MM.1S (cell line): Measurements from ENCODE around the gene ACO2.

ENCODE experiments used
- DNase-seq: peaks from one replicate; pipeline ENCODE4 v3.0.0-alpha.2; 2015
- H2AFZ ChIP-seq: fragments of 300-600 bp; sonication (generic); 2 replicates; pipeline ENCODE4 v1.6.0; 2016; ENCODE audit warnings: antibody characterized with exemption, low read length
- H3F3A ChIP-seq: fragments of 300-600 bp; sonication (generic); 2 replicates; pipeline ENCODE4 v1.6.1; 2016; ENCODE audit warnings: mild to moderate bottlenecking, antibody characterized with exemption, low read length, moderate library complexity, mixed read lengths; ENCODE audit not compliant: insufficient read depth
- H3K27ac ChIP-seq: fragments of 300-600 bp; sonication (generic); 2 replicates; pipeline ENCODE4 v1.5.1; 2016; ENCODE audit warnings: mild to moderate bottlenecking, low read length
- H3K27me3 ChIP-seq: fragments of 300-600 bp; sonication (generic); replicated peaks from 2 replicates; pipeline ENCODE4 v1.6.0; 2016; ENCODE audit warnings: low read length; ENCODE audit not compliant: insufficient read depth
- H3K36me3 ChIP-seq: fragments of 300-600 bp; sonication (generic); replicated peaks from 2 replicates; pipeline ENCODE4 v1.6.1; 2016; ENCODE audit warnings: mild to moderate bottlenecking, low read length, mixed read lengths; ENCODE audit not compliant: insufficient read depth
- H3K4me1 ChIP-seq: fragments of 300-600 bp; sonication (generic); 2 replicates; pipeline ENCODE4 v1.6.1; 2016; ENCODE audit warnings: low read length, mixed read lengths
- H3K4me2 ChIP-seq: fragments of 300-600 bp; sonication (generic); 2 replicates; pipeline ENCODE4 v1.6.0; 2016; ENCODE audit warnings: low read depth, low read length
- H3K4me3 ChIP-seq: fragments of 300-600 bp; sonication (generic); 2 replicates; pipeline ENCODE4 v1.5.1; 2016; ENCODE audit warnings: low read length, mixed read lengths
- H3K79me2 ChIP-seq: fragments of 300-600 bp; sonication (generic); 2 replicates; pipeline ENCODE4 v1.6.1; 2016; ENCODE audit warnings: mixed run types, low read length, mixed read lengths
- H3K9ac ChIP-seq: fragments of 300-600 bp; sonication (generic); 2 replicates; pipeline ENCODE4 v1.6.1; 2016; ENCODE audit warnings: low read length, mixed read lengths
- H3K9me2 ChIP-seq: fragments of 300-600 bp; sonication (generic); replicated peaks from 2 replicates; pipeline ENCODE4 v1.6.1; 2016; ENCODE audit warnings: mild to moderate bottlenecking, low read length, mixed read lengths; ENCODE audit not compliant: insufficient read depth
- H3K9me3 ChIP-seq: fragments of 300-600 bp; sonication (generic); replicated peaks from 2 replicates; pipeline ENCODE4 v1.6.1; 2016; ENCODE audit warnings: mild to moderate bottlenecking, low read length, mixed read lengths; ENCODE audit not compliant: insufficient read depth
- H4K20me1 ChIP-seq: fragments of 300-600 bp; sonication (generic); 2 replicates; pipeline ENCODE4 v1.6.1; 2016; ENCODE audit warnings: mild to moderate bottlenecking, low read length, moderate library complexity, mixed read lengths; ENCODE audit not compliant: insufficient read depth
- EZH2 ChIP-seq: fragments of 300-600 bp; sonication (generic); optimal IDR thresholded peaks from 2 replicates; pipeline ENCODE3; 2017; ENCODE audit warnings: low read depth, mild to moderate bottlenecking, antibody characterized with exemption, low read length, mixed read lengths
- EZH2phosphoT487 ChIP-seq: fragments of 300-600 bp; sonication (generic); IDR thresholded peaks from 2 replicates; pipeline ENCODE4 v1.6.1; 2018; ENCODE audit warnings: antibody characterized with exemption, low read length
- TF ChIP-seq, protein P1 (sequence below): fragments of 300-600 bp; sonication (generic); IDR thresholded peaks from 2 replicates; pipeline ENCODE4 v1.5.1; 2016; ENCODE audit warnings: antibody characterized with exemption, low read length, mixed read lengths

The ACO2 gene

DNA sequence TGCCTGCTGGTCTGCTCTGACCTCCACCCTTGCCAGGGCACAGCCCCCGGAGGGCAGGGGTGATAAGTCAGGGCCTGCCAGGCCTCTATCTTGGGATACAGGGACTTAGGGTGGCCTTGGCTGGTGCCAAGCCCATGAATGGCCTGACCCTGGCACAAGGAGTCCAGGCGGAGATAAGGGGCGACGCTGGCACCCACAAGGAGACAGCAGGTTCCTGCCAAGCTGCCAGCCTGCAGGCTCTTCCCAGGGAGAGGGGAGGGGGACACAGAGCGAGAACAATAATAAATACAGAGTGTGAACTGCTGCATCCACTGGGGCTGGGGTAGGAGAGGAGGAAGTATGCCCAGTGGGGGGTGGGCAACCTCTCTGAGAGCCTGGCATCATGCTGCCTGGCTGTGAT is 92.9 kb downstream of the ACO2 start:
- no peaks in the 10 kb centered on the region for H4K20me1 ChIP-seq
- H3F3A ChIP-seq: peaks cover 8% of the 10 kb centered on the region
- no peak overlapping the region for H3K4me3 ChIP-seq
- peaks cover 13% of the 10 kb centered on the region for H3K4me1 ChIP-seq
- no peaks in the 10 kb centered on the region for H3K79me2 ChIP-seq
- DNase-seq: no peak
- no peak overlapping the region for H2AFZ ChIP-seq
- TF ChIP-seq EZH2 (no peak), EZH2phosphoT487 (no peak)
- TF ChIP-seq, protein P1, sequence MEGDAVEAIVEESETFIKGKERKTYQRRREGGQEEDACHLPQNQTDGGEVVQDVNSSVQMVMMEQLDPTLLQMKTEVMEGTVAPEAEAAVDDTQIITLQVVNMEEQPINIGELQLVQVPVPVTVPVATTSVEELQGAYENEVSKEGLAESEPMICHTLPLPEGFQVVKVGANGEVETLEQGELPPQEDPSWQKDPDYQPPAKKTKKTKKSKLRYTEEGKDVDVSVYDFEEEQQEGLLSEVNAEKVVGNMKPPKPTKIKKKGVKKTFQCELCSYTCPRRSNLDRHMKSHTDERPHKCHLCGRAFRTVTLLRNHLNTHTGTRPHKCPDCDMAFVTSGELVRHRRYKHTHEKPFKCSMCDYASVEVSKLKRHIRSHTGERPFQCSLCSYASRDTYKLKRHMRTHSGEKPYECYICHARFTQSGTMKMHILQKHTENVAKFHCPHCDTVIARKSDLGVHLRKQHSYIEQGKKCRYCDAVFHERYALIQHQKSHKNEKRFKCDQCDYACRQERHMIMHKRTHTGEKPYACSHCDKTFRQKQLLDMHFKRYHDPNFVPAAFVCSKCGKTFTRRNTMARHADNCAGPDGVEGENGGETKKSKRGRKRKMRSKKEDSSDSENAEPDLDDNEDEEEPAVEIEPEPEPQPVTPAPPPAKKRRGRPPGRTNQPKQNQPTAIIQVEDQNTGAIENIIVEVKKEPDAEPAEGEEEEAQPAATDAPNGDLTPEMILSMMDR: no peak
- no peak overlapping the region for H3K27ac ChIP-seq
- H3K27me3 ChIP-seq: no peaks in the 10 kb centered on the region
- H3K4me2 ChIP-seq: no peak overlapping the region
- no peak overlapping the region for H3K9ac ChIP-seq
- H3K36me3 ChIP-seq: no peaks in the 10 kb centered on the region
- no peaks in the 10 kb centered on the region for H3K9me3 ChIP-seq
- no peaks in the 10 kb centered on the region for H3K9me2 ChIP-seq

DNA sequence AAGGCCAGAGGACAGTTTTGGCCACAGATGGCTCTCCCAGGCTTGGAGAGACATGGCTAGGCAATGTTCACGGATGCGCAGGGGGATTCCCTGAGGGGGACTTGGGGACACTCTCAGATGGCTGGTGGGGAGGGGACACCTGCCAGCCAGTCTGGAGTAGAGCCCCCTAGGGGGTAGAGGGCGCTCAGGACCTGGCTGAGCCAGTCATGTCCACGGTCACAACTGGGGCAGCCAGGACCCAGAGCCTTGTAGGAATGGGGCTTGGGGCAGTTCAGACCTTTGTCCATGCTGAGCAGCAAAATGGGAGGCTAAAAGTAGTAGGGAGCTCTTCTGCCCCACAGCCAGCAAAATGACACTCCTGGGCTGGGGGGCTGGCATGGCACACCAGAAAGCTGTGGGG is 93.5 kb downstream of the ACO2 start:
- H4K20me1 ChIP-seq: no peaks in the 10 kb centered on the region
- H2AFZ ChIP-seq: no peak overlapping the region
- no peaks in the 10 kb centered on the region for H3K9me3 ChIP-seq
- peaks cover 3% of the 10 kb centered on the region; the same call in 1 of the 2 replicates for H3F3A ChIP-seq
- no peaks in the 10 kb centered on the region for H3K36me3 ChIP-seq
- H3K4me3 ChIP-seq: no peak overlapping the region
- no peak overlapping the region for H3K9ac ChIP-seq
- H3K27me3 ChIP-seq: no peaks in the 10 kb centered on the region
- no peak overlapping the region for H3K4me2 ChIP-seq
- H3K4me1 ChIP-seq: peaks cover 8% of the 10 kb centered on the region
- H3K79me2 ChIP-seq: no peaks in the 10 kb centered on the region
- H3K9me2 ChIP-seq: no peaks in the 10 kb centered on the region
- DNase-seq: no peak
- no peak overlapping the region for H3K27ac ChIP-seq
- TF ChIP-seq, protein P1: no peak
- TF ChIP-seq EZH2 (no peak), EZH2phosphoT487 (no peak)

DNA sequence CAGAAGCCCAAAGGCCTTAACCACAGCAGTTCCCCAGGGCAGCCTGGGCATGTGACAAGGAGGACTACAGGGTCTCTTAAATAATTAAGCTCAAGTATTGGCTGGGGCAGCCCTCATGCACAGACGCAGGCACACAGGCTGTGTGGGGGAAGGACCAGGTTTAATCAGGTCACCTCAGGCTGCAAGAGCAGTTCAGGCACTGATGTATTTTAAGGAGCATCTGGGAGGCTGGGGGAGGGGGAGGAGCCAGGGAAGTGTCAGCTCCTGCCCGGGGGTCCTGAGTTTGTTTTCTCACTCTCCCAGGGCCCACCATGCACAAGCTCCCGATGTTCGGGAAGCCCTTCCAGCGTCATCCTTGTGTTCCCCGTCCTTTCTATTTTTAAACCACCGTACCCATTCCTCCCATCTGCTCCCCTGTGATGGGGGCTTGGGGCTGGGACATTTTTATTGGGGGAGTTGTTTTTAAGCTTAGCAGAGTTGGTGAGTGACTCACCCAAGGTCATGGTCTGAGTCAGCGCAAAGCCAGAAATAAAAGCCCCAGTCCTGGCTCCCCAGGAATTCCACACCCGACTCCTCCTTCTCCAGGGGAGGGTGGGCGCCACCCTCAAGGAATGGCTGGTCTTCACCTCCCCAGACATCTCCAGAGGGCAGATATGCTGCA is 94.3 kb downstream of the ACO2 start:
- H3K4me1 ChIP-seq: peaks cover 3% of the 10 kb centered on the region; the same call in 1 of the 2 replicates
- H3K4me3 ChIP-seq: no peak overlapping the region
- H3K9me2 ChIP-seq: no peaks in the 10 kb centered on the region
- no peak overlapping the region for H2AFZ ChIP-seq
- no peaks in the 10 kb centered on the region for H4K20me1 ChIP-seq
- H3K4me2 ChIP-seq: no peak overlapping the region
- no peak for DNase-seq
- TF ChIP-seq, protein P1: no peak
- TF ChIP-seq EZH2phosphoT487: no peak
- no peak for TF ChIP-seq EZH2
- no peak overlapping the region for H3K27ac ChIP-seq
- no peaks in the 10 kb centered on the region for H3F3A ChIP-seq
- H3K9ac ChIP-seq: no peak overlapping the region
- no peaks in the 10 kb centered on the region for H3K36me3 ChIP-seq
- H3K27me3 ChIP-seq: no peaks in the 10 kb centered on the region
- no peaks in the 10 kb centered on the region for H3K9me3 ChIP-seq
- no peaks in the 10 kb centered on the region for H3K79me2 ChIP-seq
